Activated T-cell treated with anti-CD3 and anti-CD28 coated beads, Interleukin-2, amount 50 U/mL, for 24 hours (primary cell): ENCODE measurements around the gene TEC.
"Not testable (repeated sequence)": the region's sequence is repeated elsewhere in the genome, so short reads cannot be mapped to it uniquely, and the experiment has no call there.

Experiments used
- DNase-seq: peaks from one replicate; pipeline ENCODE4 v3.0.0-alpha.2; 2020
- H3K27ac Mint-ChIP-seq: 2 replicates; pipeline ENCODE4 v1.8.0; 2020; ENCODE audit warnings: mild to moderate bottlenecking, mixed read lengths
- H3K27me3 Mint-ChIP-seq: 2 replicates; pipeline ENCODE4 v1.8.0; 2020; ENCODE audit warnings: mixed read lengths
- H3K36me3 Mint-ChIP-seq: 2 replicates; pipeline ENCODE4 v1.8.0; 2020; ENCODE audit warnings: low read depth, mixed read lengths
- H3K4me1 Mint-ChIP-seq: 2 replicates; pipeline ENCODE4 v1.8.0; 2020; ENCODE audit warnings: low read depth, mixed read lengths
- H3K4me3 Mint-ChIP-seq: 2 replicates; pipeline ENCODE4 v1.8.0; 2020; ENCODE audit warnings: mild to moderate bottlenecking, moderate library complexity, mixed read lengths
- H3K9me3 Mint-ChIP-seq: 2 replicates; pipeline ENCODE4 v1.8.0; 2020; ENCODE audit warnings: mixed read lengths

Gene TEC

DNA sequence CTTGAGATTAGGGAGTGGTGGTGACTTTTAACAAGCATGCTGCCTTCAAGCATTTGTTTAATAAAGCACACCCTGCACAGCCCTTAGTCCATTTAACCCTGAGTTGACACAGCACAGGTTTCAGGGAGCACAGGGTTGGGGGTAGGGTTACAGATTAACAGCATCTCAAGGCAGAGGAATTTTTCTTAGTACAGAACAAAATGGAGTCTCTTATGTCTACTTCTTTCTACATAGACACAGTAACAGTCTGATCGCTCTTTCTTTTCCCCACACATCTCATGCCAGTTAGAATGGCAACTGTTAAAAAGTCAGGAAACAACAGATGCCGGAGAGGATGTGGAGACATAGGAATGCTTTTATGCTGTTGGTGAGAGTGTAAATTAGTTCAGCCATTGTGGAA is 16.4 kb upstream of the TEC start:
- not testable (repeated sequence) for H3K36me3 Mint-ChIP-seq, H3K4me3 Mint-ChIP-seq, H3K27ac Mint-ChIP-seq, DNase-seq, H3K4me1 Mint-ChIP-seq
- Mint-ChIP-seq H3K27me3 (peaks cover 22% of the 10 kb centered on the region), H3K9me3 (peaks cover 30% of the 10 kb centered on the region)

DNA sequence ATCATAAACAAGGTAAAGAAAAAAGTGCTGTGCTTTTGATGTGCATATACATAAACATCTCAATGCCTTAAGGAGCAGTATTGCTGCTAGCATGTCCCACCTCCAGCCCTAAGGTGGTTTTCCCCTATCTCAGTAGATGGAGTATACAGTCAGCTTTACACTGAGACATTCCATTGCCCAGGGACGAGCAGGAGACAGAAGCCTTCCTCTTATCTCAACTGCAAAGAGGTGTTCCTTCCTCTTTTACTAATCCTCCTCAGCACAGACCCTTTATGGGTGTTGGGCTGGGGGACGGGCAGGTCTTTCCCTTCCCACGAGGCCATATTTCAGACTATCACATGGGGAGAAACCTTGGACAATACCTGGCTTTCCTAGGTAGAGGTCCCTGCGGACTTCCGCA is 16.0 kb upstream of the TEC start:
- not testable (repeated sequence) for H3K4me1 Mint-ChIP-seq, H3K4me3 Mint-ChIP-seq, H3K27ac Mint-ChIP-seq, DNase-seq, H3K36me3 Mint-ChIP-seq
- H3K27me3 Mint-ChIP-seq = peaks cover 25% of the 10 kb centered on the region
- H3K9me3 Mint-ChIP-seq = peaks cover 31% of the 10 kb centered on the region

DNA sequence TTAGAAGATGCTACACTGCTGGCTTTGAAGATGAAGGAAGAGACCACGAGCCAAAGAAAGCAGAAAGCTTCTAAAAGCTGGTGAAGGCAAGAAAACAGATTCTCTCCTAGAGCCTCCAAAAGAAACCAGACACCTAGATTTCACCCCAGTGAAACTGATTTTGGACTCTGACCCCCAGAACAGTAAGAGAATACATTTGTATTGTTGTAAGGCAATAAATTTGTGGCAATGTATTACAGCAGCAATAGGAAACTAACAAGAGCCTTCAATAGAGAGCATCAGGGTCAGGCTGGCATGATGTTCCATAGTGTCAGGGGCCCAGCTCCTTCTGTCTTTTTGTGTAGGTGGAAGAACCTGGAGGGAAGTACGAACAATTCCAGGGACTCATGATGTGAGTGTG is 6.0 kb upstream of the TEC start:
- peaks cover 20% of the 10 kb centered on the region for H3K27me3 Mint-ChIP-seq
- peaks cover 2% of the 10 kb centered on the region for H3K9me3 Mint-ChIP-seq
- no peak for DNase-seq
- peaks cover 6% of the 10 kb centered on the region for H3K4me1 Mint-ChIP-seq
- H3K4me3 Mint-ChIP-seq = no peak overlapping the region
- no peak overlapping the region for H3K27ac Mint-ChIP-seq
- H3K36me3 Mint-ChIP-seq = no peaks in the 10 kb centered on the region

DNA sequence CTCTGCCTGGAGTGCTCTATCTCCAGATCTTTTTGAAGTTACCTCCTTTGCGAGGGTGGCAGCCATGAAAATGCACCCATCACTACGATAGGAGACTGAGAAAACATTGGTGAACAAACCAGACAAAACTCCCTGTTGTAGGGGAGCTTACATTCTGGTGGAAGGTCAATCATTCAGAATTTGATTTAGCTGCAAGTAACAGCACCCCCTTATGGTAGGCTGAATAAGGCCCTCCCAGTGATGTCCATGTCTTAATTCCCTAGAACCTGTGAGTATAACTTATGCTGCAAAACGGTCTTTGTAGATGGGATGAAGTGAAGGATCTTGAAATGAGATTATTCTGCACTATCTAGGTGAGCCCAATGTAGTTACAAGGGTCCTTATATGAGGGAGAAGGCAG is 5.6 kb upstream of the TEC start:
- Mint-ChIP-seq H3K9me3 (no peaks in the 10 kb centered on the region), H3K4me3 (no peak overlapping the region), H3K36me3 (no peaks in the 10 kb centered on the region), H3K27ac (no peak overlapping the region), H3K27me3 (peaks cover 16% of the 10 kb centered on the region), H3K4me1 (peaks cover 10% of the 10 kb centered on the region)
- DNase-seq = no peak

DNA sequence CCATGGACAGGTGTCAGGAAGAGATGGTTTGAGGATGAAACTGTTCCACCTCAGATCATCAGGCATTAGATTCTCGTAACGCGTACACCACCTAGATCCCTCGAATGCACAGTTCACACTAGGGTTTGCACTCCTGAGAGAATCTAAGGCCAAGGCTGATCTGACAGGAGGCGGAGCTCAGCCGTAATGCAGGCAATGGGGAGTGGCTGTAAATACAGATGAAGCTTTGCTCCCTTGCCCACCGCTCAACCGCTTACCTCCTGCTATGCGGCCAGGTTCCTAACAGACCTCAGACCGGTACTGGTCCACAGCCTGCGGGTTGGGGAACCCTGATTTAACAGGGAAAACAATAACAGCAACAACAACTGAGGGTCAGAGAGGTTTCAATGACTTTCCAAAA is 2.0 kb upstream of the TEC start:
- no peak overlapping the region for H3K27ac Mint-ChIP-seq
- no peak overlapping the region for H3K4me3 Mint-ChIP-seq
- peaks cover 4% of the 10 kb centered on the region for H3K36me3 Mint-ChIP-seq

DNA sequence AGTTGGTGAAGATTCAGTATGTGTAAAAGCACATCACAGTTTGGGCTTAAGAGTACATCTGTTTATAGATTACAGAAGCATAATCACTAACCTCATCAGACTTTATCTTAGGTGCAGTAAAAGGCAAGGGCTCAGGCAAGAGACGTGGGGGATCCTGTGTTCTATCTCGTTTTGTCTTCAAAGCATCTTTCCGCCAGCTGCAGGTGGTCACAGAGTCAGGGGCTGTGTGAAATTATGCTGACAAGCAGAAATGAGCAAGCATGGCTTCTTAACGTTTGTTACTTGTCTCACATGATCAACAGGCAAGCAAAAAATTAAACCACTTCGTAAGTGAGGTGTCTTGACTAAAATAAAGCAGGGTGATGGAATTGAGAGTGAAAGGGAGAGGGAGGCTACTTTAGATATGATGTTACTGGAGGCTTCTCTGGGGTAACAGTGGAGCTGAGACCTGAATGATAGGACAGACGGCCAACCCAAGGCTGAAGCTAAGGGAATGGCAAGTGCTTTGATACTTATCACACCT is 1.4 kb upstream of the TEC start:
- Mint-ChIP-seq H3K27me3 (no peaks in the 10 kb centered on the region), H3K9me3 (no peaks in the 10 kb centered on the region), H3K27ac (peak overlapping the region; percentile 94), H3K4me3 (peak overlapping the region; percentile 30), H3K4me1 (peaks cover 26% of the 10 kb centered on the region), H3K36me3 (peaks cover 4% of the 10 kb centered on the region)
- DNase-seq = no peak

More for the DNA sequence above, 2.0 kb upstream of the TEC start:
- Mint-ChIP-seq H3K9me3 (no peaks in the 10 kb centered on the region), H3K4me1 (peaks cover 26% of the 10 kb centered on the region), H3K27me3 (peaks cover 4% of the 10 kb centered on the region)
- no peak for DNase-seq

DNA sequence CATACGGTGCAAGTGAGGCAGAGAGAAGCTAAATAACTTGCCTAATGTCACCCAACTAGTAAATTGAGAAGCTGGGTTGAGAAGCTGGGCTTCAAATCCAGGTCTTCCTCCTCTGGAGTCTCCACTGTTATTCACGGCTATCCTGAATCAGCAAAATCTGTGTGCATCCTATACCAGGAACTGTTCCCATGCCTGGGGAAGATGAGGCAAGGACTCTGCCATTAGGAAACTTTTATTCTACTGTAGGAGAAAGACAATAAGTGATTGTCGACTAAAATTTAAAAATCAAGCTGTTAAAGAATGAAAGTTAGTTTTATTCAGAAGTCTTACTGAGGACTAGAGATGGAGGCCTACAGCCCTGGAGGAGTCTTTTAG is 872 bp upstream of the TEC start:
- Mint-ChIP-seq H3K4me1 (peaks cover 26% of the 10 kb centered on the region), H3K27ac (peak overlapping the region; percentile 94), H3K4me3 (peak overlapping the region; percentile 91), H3K27me3 (no peaks in the 10 kb centered on the region), H3K9me3 (no peaks in the 10 kb centered on the region), H3K36me3 (peaks cover 4% of the 10 kb centered on the region)
- no peak for DNase-seq

DNA sequence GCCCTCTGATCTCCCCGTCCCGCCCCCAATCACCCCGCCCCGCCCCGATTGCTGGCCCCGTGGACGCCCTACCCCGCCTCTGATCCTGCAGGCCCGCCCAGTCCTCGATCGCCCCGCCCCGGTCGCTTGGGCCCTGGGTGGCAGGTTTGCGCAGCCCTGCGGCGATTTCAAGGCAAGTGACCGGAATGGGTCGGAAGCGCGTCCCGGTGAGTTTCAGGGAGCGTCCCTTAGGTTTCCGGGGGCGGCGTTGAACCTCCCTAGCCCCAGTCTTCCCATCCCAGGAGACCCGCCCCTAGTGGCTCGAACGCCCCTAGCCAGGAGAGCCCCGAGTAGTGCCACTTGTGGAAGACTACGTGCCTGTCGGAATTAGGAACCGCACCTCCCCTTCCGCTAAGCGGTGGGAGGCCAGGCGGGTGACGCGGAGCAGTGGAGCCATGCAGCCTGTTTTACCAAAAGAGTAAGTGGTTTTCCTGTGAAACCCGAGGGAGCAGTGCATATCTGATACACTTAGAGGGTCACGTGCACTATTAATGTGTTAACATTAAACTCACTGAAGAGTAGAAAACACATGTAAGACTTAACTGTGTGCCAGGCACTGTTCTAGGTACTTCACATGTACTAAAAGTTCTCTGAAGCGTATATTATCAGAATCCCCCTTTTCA is 354 bp upstream of the TEC start:
- H3K9me3 Mint-ChIP-seq = no peaks in the 10 kb centered on the region
- DNase-seq = peak; percentile 96
- H3K36me3 Mint-ChIP-seq = peaks cover 4% of the 10 kb centered on the region
- H3K27ac Mint-ChIP-seq = peak overlapping the region; percentile 94
- H3K4me1 Mint-ChIP-seq = peaks cover 26% of the 10 kb centered on the region
- H3K27me3 Mint-ChIP-seq = no peaks in the 10 kb centered on the region
- H3K4me3 Mint-ChIP-seq = peak overlapping the region; percentile 91

DNA sequence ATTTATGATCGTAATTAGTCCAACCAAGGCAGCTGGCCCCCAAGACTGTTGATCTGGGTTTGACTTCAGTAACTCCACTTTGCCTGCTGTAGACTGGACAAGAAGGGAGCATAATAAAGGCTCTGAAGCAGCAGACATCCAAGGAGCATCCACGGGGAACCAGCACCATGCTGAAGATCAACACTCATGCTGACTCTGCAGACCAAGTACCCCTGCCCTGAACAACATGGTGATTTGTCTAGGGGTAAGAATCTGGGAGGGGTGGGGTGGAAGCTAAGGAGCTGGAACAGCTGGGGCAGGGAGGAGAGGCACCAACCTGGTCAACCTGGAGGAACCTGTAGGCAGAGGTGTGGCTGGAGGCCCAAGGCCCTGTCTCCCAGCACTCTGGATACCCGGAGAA is 2.1 kb downstream of the TEC start:
- Mint-ChIP-seq H3K36me3 (peaks cover 4% of the 10 kb centered on the region), H3K4me3 (no peak overlapping the region), H3K4me1 (peaks cover 26% of the 10 kb centered on the region), H3K9me3 (no peaks in the 10 kb centered on the region), H3K27me3 (no peaks in the 10 kb centered on the region), H3K27ac (no peak overlapping the region)
- DNase-seq = no peak

DNA sequence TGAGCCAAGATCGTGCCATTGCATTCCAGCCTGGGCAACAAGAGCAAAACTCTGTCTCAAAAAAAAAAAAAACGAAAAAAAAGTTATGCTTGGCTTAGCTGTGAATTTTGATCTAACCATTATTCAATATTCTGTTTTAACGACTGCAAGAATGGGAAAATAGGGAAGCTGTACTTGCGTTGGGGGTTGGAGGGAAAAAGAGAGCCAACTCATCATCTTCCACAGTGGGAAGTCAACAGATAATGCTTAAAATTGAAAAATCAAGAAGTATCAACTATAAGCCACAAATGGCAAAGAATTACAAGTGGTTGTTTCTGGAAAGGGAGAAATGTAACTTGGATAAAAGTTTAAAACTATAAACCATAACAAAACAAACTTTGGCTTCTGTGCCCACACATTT is 2.9 kb downstream of the TEC start:
- H3K4me1 Mint-ChIP-seq = peaks cover 27% of the 10 kb centered on the region
- H3K36me3 Mint-ChIP-seq = peaks cover 4% of the 10 kb centered on the region
- no peaks in the 10 kb centered on the region for H3K27me3 Mint-ChIP-seq

DNA sequence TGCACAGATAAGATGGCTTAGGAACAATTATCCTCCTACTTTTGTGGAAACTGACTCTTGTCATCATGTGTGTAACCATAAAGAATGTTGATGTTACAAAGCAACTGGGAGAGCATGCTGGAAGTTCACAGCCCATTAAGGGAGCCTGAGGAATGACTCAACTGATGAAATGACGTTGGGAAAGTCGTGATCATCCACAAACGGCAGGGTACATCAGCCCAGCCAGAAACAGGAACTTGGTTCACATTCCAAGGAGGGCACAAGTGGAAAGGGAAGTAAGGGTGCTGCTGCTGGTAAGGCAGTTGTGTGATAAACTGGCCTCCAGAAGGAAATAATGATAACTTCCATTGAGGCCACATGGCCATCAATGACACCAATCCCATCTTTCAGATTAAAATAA is 6.7 kb downstream of the TEC start:
- H3K4me1 Mint-ChIP-seq = peaks cover 11% of the 10 kb centered on the region
- no peak overlapping the region for H3K4me3 Mint-ChIP-seq
- no peaks in the 10 kb centered on the region for H3K27me3 Mint-ChIP-seq
- no peaks in the 10 kb centered on the region for H3K36me3 Mint-ChIP-seq
- no peaks in the 10 kb centered on the region for H3K9me3 Mint-ChIP-seq
- H3K27ac Mint-ChIP-seq = no peak overlapping the region
- no peak for DNase-seq

More for the DNA sequence above, 2.9 kb downstream of the TEC start:
- no peaks in the 10 kb centered on the region for H3K9me3 Mint-ChIP-seq
- no peak for DNase-seq
- H3K27ac Mint-ChIP-seq = no peak overlapping the region
- H3K4me3 Mint-ChIP-seq = no peak overlapping the region

DNA sequence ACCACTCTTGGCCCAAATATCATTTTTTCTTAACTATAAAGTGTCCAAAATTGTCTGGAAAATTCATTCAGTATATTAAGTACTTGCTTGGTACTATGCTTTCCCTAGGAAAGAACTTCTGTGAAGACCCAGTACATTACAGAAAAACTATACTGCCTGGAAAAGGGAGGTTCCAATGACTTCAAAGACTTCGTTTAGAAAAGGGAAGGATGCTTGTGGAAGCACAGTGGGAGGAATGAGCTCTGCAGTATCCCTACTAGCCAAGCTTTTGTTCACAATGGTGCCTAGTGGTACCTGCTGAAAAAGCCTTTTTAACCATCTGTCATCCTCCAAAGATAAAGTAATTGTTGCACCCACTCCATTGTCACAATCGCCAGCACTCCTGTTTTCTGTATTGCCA is 7.2 kb downstream of the TEC start:
- Mint-ChIP-seq H3K9me3 (no peaks in the 10 kb centered on the region), H3K4me1 (peaks cover 11% of the 10 kb centered on the region), H3K36me3 (no peaks in the 10 kb centered on the region), H3K4me3 (no peak overlapping the region), H3K27ac (no peak overlapping the region), H3K27me3 (no peaks in the 10 kb centered on the region)
- DNase-seq = no peak

DNA sequence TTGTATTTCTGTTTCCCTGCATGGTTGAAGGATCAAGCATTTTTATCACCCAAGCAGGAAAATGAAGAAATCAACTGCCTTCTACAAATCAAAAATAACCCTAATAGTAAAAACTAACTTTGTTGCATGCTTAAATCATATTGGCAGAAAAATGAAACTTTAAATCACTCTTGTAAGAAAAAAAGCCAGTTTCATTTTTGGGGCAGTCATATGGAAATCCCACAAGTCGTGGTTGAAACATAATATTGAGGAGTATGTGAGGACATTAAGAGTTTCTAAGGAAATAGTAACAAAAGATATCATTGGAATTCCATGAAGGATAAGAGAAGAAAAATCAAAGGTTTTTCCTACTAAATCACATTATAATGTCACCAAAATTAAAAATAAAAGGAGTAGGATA is 8.4 kb downstream of the TEC start:
- no peak for DNase-seq
- Mint-ChIP-seq H3K4me3 (no peak overlapping the region), H3K9me3 (no peaks in the 10 kb centered on the region), H3K4me1 (peaks cover 11% of the 10 kb centered on the region), H3K27ac (no peak overlapping the region), H3K36me3 (no peaks in the 10 kb centered on the region), H3K27me3 (no peaks in the 10 kb centered on the region)

DNA sequence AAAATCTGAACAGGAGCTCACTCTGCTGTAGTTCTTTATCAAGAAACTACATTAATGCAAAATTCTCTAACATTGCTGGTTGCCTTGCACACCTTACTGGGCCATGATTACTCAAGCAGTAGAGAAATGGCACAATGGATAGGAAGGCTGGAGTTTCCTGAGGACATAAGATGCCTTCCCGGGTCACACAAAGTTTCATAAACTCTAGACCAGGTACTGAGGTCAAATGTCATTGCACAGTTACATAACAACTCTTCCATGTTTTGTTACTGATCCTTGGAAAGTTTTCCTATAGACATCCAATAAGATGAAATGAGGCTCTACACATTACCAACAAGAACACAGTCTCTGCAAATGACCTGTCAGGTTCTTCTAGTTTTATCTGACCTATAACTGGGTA is 9.9 kb downstream of the TEC start:
- H3K36me3 Mint-ChIP-seq = no peaks in the 10 kb centered on the region
- H3K4me3 Mint-ChIP-seq = no peak overlapping the region
- H3K9me3 Mint-ChIP-seq = no peaks in the 10 kb centered on the region
- peaks cover 11% of the 10 kb centered on the region for H3K4me1 Mint-ChIP-seq
- H3K27ac Mint-ChIP-seq = no peak overlapping the region
- no peaks in the 10 kb centered on the region for H3K27me3 Mint-ChIP-seq
- no peak for DNase-seq

DNA sequence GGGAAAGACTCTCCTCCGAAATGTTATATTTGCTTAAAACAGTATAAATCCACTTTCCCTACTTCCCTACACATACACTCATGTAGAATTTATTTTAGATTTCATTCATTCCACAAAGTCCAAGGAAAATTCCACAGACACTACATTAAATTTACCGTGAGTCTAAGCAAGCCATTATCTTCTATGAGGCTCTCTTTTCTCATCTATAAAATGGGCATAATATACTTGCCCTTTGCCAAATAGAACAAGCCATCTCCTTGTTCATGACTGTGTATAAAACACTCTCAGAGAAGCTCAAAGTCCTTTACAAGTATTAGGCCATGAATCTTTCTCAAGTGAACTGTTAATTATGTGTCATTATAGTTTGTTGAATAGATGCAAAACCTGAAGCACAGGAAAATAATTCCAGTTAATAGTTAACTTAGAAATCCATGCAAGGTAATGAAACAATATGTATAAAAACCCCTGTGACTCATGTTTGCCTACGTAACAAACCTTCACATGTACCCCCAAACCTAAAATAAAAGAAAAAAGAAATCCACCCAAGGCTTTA is 10.7 kb downstream of the TEC start:
- Mint-ChIP-seq H3K4me3 (no peak overlapping the region), H3K9me3 (no peaks in the 10 kb centered on the region), H3K27ac (no peak overlapping the region), H3K4me1 (peaks cover 11% of the 10 kb centered on the region), H3K36me3 (no peaks in the 10 kb centered on the region), H3K27me3 (no peaks in the 10 kb centered on the region)
- no peak for DNase-seq
